Measurements from ENCODE around the gene REXO4. TPM values are rescaled to one million over a fixed set of nuclear protein-coding genes. Genes with fewer than 3 reads are reported as not detected.
"Not testable (repeated sequence)": the region's sequence is repeated elsewhere in the genome, so short reads cannot be mapped to it uniquely, and the experiment has no call there.

Gene REXO4
- total RNA-seq, 1 donor from 2014 or later: 15.1 TPM

- no peak for DNase-seq
These were observed 31.5 kb downstream of the REXO4 start for GRCh38 chr9:133386338-133386737.

- DNase-seq: peak; percentile 51
These were observed 32.4 kb downstream of the REXO4 start for GRCh38 chr9:133385452-133385851.

- DNase-seq: no peak
These were observed 33.0 kb downstream of the REXO4 start for GRCh38 chr9:133384736-133385321.

GRCh38 chr9:133383438-133383837, 34.4 kb downstream of the REXO4 start:
- no peak for DNase-seq

GRCh38 chr9:133382507-133383141, 35.2 kb downstream of the REXO4 start:
- no peak for DNase-seq

- no peak for DNase-seq
These were observed 37.1 kb downstream of the REXO4 start for GRCh38 chr9:133380734-133381133.

GRCh38 chr9:133379153-133380086, 38.4 kb downstream of the REXO4 start:
- DNase-seq: peak; percentile 34

- no peak for DNase-seq
These were observed 39.3 kb downstream of the REXO4 start for GRCh38 chr9:133378408-133378962.

GRCh38 chr9:133377721-133378216, 40.0 kb downstream of the REXO4 start:
- DNase-seq: no peak

- not testable (repeated sequence) for DNase-seq
These were observed 40.5 kb downstream of the REXO4 start for GRCh38 chr9:133377280-133377679.

GRCh38 chr9:133375724-133376654, 41.8 kb downstream of the REXO4 start, which contains the start of the genes STKLD1 and SURF4:
Gene STKLD1 (plus strand): TSS chr9:133376366. CDS start chr9:133376474, 108 bp downstream.
Gene SURF4 (minus strand): TSS chr9:133376060. CDS start chr9:133375969, 91 bp downstream.
- DNase-seq: peak; percentile 93

- no peak for DNase-seq
These were observed 42.6 kb downstream of the REXO4 start for GRCh38 chr9:133375116-133375723.

GRCh38 chr9:133374612-133375115, 43.1 kb downstream of the REXO4 start:
- DNase-seq: no peak

GRCh38 chr9:133372144-133372543, 45.7 kb downstream of the REXO4 start:
- DNase-seq: no peak

GRCh38 chr9:133371261-133371711, 46.5 kb downstream of the REXO4 start:
- DNase-seq: no peak

- DNase-seq: no peak
These were observed 47.1 kb downstream of the REXO4 start for GRCh38 chr9:133370685-133371084.

- no peak for DNase-seq
These were observed 47.9 kb downstream of the REXO4 start for GRCh38 chr9:133369933-133370332.

GRCh38 chr9:133369422-133369821, 48.4 kb downstream of the REXO4 start:
- DNase-seq: no peak

- no peak for DNase-seq
These were observed 49.4 kb downstream of the REXO4 start for GRCh38 chr9:133368249-133368881.

- DNase-seq: no peak
These were observed 50.0 kb downstream of the REXO4 start for GRCh38 chr9:133367778-133368177.

All from occipital lobe (tissue), 2 donors.